HEK293 (cell line): Measurements from ENCODE around the gene FOXM1.

Experiments
- CTCF ChIA-PET: fragments of 350-600 bp; formaldehyde crosslinking; extraction: SDS; loops from one replicate; lab custom pipeline; 2021; ENCODE audit warnings: antibody characterized with exemption; lab: Yijun Ruan, JAX
- POLR2A ChIA-PET: fragments of 300-600 bp; formaldehyde crosslinking; extraction: SDS; loops from one replicate; lab custom pipeline; 2020; ENCODE audit warnings: antibody characterized with exemption, inconsistent platforms; lab: Yijun Ruan, JAX
- H3K27ac ChIP-seq: fragments of 200-500 bp; sonication (Bioruptor generic); 2 replicates; pipeline ENCODE4 v1.5.1; 2014; ENCODE audit warnings: low read depth, low read length, control low read depth, inconsistent platforms; ENCODE audit errors: extremely low read depth
- H3K36me3 ChIP-seq, 2 experiments: fragments of 200-500 bp in 1 of 2; sonication (Bioruptor generic) in 1 of 2; 1 replicate in 1 of 2; 2 replicates in 1 of 2; pipeline ENCODE4 v1.5.1; 2014 to 2017; ENCODE audit warnings: inconsistent platforms in 2 of 2, low read length in 2 of 2; ENCODE audit not compliant: control insufficient read depth in 2 of 2, insufficient read depth in 1 of 2
- H3K4me1 ChIP-seq: fragments of 200-500 bp; sonication (Bioruptor generic); 2 replicates; pipeline ENCODE4 v1.5.1; 2014; ENCODE audit warnings: mild to moderate bottlenecking, low read length, inconsistent platforms; ENCODE audit not compliant: control insufficient read depth, insufficient read depth
- H3K4me3 ChIP-seq: 2 replicates; pipeline ENCODE4 v1.5.1; 2011; ENCODE audit warnings: low read depth, mild to moderate bottlenecking, control low read depth, low read length, moderate library complexity
- H3K9me3 ChIP-seq: fragments of 200-500 bp; sonication (Bioruptor generic); 2 replicates; pipeline ENCODE4 v1.5.1; 2014; ENCODE audit warnings: low read depth, low read length, inconsistent platforms; ENCODE audit not compliant: control insufficient read depth, insufficient read depth
- PRDM2 ChIP-seq: fragments of 450-650 bp; formaldehyde crosslinking; IDR thresholded peaks from 2 replicates; pipeline ENCODE4 v1.5.1; 2016; ENCODE audit warnings: missing biosample characterization, missing genetic modification characterization, borderline replicate concordance
- SALL2 ChIP-seq: fragments of 450-650 bp; formaldehyde crosslinking; IDR thresholded peaks from 2 replicates; pipeline ENCODE4 v1.5.0; 2017; ENCODE audit warnings: missing biosample characterization, mild to moderate bottlenecking, missing genetic modification characterization, borderline replicate concordance
- ZNF138 ChIP-seq: fragments of 450-650 bp; formaldehyde crosslinking; IDR thresholded peaks from 2 replicates; pipeline ENCODE4 v1.5.1; 2016; ENCODE audit warnings: missing biosample characterization, missing genetic modification characterization, borderline replicate concordance
- ZNF221 ChIP-seq: fragments of 450-650 bp; formaldehyde crosslinking; IDR thresholded peaks from 2 replicates; pipeline ENCODE4 v1.5.1; 2017; ENCODE audit warnings: missing biosample characterization, missing genetic modification characterization, borderline replicate concordance
- ZNF26 ChIP-seq: fragments of 450-650 bp; formaldehyde crosslinking; IDR thresholded peaks from 2 replicates; pipeline ENCODE4 v1.5.1; 2016; ENCODE audit warnings: missing biosample characterization, missing genetic modification characterization
- ZNF280D ChIP-seq: fragments of 450-650 bp; formaldehyde crosslinking; IDR thresholded peaks from 2 replicates; pipeline ENCODE4 v1.5.1; 2016; ENCODE audit warnings: missing biosample characterization, missing genetic modification characterization
- ZNF398 ChIP-seq: fragments of 450-650 bp; formaldehyde crosslinking; IDR thresholded peaks from 2 replicates; pipeline ENCODE4 v1.5.1; 2017; ENCODE audit warnings: missing biosample characterization, missing genetic modification characterization
- ZNF571 ChIP-seq: fragments of 450-650 bp; formaldehyde crosslinking; IDR thresholded peaks from 2 replicates; pipeline ENCODE4 v1.5.0; 2017; ENCODE audit warnings: missing biosample characterization, missing genetic modification characterization

FOXM1 gene

GRCh38 chr12:2823483-2823882 is 53.5 kb downstream of the FOXM1 start:
- H3K9me3 ChIP-seq: no peaks in the 10 kb centered on the region
- H3K36me3 ChIP-seq: peaks cover 33 to 90% of the 10 kb centered on the region in 2 experiments
- no peak overlapping the region for H3K27ac ChIP-seq
- CTCF ChIA-PET: interaction anchor here (0.5 to 1.0 kb wide), 3 partner anchors 9 to 40 kb away, joined by 3 read pairs; no protein-coding TSS in a partner anchor
- H3K4me3 ChIP-seq: no peak overlapping the region
- H3K4me1 ChIP-seq: no peaks in the 10 kb centered on the region
- POLR2A ChIA-PET: no interaction called here
- no peak for TF ChIP-seq ZNF280D (tag by site-specific recombination)
- TF ChIP-seq ZNF26: no peak
- TF ChIP-seq, all 188 proteins: peak for 0

- TF ChIP-seq PRDM2 (tag by site-specific recombination): no peak
- no peak for TF ChIP-seq SALL2 (tag by site-specific recombination)
- TF ChIP-seq ZNF398 (tag by site-specific recombination): no peak
- TF ChIP-seq ZNF221 (tag by site-specific recombination): no peak
- no peak for TF ChIP-seq ZNF571 (tag by site-specific recombination)
- TF ChIP-seq ZNF138 (tag by site-specific recombination): no peak
- H3K4me3 ChIP-seq: no peak overlapping the region
- ChIA-PET CTCF (no interaction called here), POLR2A (no interaction called here)
- H3K27ac ChIP-seq: no peak overlapping the region
- H3K4me1 ChIP-seq: no peaks in the 10 kb centered on the region
- no peaks in the 10 kb centered on the region for H3K9me3 ChIP-seq
- peaks cover 23 to 81% of the 10 kb centered on the region in 2 experiments for H3K36me3 ChIP-seq
Observed at GRCh38 chr12:2820432-2820831, 56.5 kb downstream of the FOXM1 start.
